Progenitor cell of endocrine pancreas (in vitro differentiated cells): ENCODE data around the gene LRRTM4. TPM values are rescaled to one million over a fixed set of nuclear protein-coding genes. Genes with fewer than 3 reads are reported as not detected.

ENCODE experiments used
- DNase-seq: peaks from one replicate; pipeline ENCODE4 v3.0.0; 2021; ENCODE audit warnings: low spot score; ENCODE audit not compliant: unreplicated experiment
- H3K27ac Mint-ChIP-seq: 2 replicates; pipeline ENCODE4 v1.8.0; 2021; ENCODE audit warnings: mild to moderate bottlenecking, moderate library complexity, mixed read lengths
- H3K27me3 Mint-ChIP-seq: 2 replicates; pipeline ENCODE4 v1.8.0; 2021; ENCODE audit warnings: mixed read lengths
- H3K36me3 Mint-ChIP-seq: 2 replicates; pipeline ENCODE4 v1.8.0; 2022; ENCODE audit warnings: mixed read lengths; ENCODE audit not compliant: insufficient read depth
- H3K4me1 Mint-ChIP-seq: 2 replicates; pipeline ENCODE4 v1.8.0; 2021; ENCODE audit warnings: low read depth, mixed read lengths
- H3K4me3 Mint-ChIP-seq: 2 replicates; pipeline ENCODE4 v1.8.0; 2021; ENCODE audit warnings: low read depth, mild to moderate bottlenecking, moderate library complexity, mixed read lengths
- H3K9me3 Mint-ChIP-seq: 2 replicates; pipeline ENCODE4 v1.8.0; 2021; ENCODE audit warnings: low read depth, mixed read lengths
- total RNA-seq: library from RNA; stranded (reverse); gene quantifications from 2 replicates; pipeline ENCODE4 v1.2.1, GENCODE V29; 2021
- TF ChIP-seq, protein P1 (sequence below): fragments of 200-600 bp; sonication (generic); IDR thresholded peaks from one replicate; pipeline ENCODE4 v1.5.0; 2021; ENCODE audit warnings: antibody characterized with exemption, mild to moderate bottlenecking; ENCODE audit not compliant: unreplicated experiment

The LRRTM4 gene
- total RNA-seq, 1 donor from 2014 or later = 2.3 TPM

- Mint-ChIP-seq H3K4me1 (peaks cover 3% of the 10 kb centered on the region), H3K27ac (no peak overlapping the region), H3K9me3 (no peaks in the 10 kb centered on the region), H3K36me3 (no peaks in the 10 kb centered on the region), H3K4me3 (no peak overlapping the region), H3K27me3 (no peaks in the 10 kb centered on the region)
- TF ChIP-seq, protein P1, sequence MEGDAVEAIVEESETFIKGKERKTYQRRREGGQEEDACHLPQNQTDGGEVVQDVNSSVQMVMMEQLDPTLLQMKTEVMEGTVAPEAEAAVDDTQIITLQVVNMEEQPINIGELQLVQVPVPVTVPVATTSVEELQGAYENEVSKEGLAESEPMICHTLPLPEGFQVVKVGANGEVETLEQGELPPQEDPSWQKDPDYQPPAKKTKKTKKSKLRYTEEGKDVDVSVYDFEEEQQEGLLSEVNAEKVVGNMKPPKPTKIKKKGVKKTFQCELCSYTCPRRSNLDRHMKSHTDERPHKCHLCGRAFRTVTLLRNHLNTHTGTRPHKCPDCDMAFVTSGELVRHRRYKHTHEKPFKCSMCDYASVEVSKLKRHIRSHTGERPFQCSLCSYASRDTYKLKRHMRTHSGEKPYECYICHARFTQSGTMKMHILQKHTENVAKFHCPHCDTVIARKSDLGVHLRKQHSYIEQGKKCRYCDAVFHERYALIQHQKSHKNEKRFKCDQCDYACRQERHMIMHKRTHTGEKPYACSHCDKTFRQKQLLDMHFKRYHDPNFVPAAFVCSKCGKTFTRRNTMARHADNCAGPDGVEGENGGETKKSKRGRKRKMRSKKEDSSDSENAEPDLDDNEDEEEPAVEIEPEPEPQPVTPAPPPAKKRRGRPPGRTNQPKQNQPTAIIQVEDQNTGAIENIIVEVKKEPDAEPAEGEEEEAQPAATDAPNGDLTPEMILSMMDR = no peak
- no peak for DNase-seq
These were observed 546.4 kb downstream of the LRRTM4 start for GRCh38 chr2:76975752-76976151.

GRCh38 chr2:76973610-76974009, 548.6 kb downstream of the LRRTM4 start:
- Mint-ChIP-seq H3K4me1 (peaks cover 5% of the 10 kb centered on the region), H3K9me3 (no peaks in the 10 kb centered on the region), H3K27me3 (no peaks in the 10 kb centered on the region), H3K4me3 (no peak overlapping the region), H3K36me3 (no peaks in the 10 kb centered on the region), H3K27ac (no peak overlapping the region)
- no peak for DNase-seq
- TF ChIP-seq, protein P1 = no peak

DNA sequence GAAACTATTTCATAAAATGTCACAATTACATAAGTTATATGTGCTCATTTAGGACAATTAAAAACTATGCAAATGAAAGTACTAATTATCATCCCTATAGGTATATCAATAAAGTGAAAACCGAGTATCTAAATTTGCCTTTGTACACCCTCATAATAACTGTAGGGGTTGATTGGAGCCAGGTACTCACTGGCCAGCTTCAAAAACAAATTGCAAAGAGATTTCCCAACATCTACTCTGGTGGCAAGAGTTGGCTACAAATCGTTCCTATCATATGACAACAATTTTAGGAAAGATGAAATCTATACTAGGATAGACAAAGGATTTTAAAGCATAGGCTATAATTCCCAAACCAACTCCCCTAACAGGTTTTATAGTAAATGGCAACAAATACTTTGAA, 556.4 kb downstream of the LRRTM4 start:
- Mint-ChIP-seq H3K4me3 (no peak overlapping the region), H3K9me3 (peaks cover 3% of the 10 kb centered on the region), H3K27ac (no peak overlapping the region), H3K4me1 (peaks cover 2% of the 10 kb centered on the region), H3K36me3 (no peaks in the 10 kb centered on the region), H3K27me3 (no peaks in the 10 kb centered on the region)
- TF ChIP-seq, protein P1 = no peak
- no peak for DNase-seq

DNA sequence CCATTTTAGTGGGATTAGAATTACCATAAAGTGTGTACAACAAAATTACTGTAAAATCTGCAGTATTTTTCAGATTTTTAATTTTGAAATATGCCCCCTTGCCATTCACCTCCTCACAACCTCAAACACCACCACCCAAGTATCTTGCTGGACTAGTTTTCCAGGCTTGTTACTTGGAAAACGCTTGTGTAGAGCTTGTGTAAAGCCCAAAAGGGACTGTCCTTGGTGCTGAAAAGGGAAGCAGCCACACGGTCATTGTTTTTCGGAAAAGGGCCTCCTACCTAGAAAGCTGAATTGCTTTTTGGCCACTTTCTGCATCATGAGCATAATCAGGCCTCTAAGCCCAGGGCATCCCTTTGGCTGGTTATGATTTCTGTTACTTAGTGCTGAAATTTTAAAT, 563.4 kb downstream of the LRRTM4 start:
- no peak overlapping the region for H3K4me3 Mint-ChIP-seq
- H3K36me3 Mint-ChIP-seq = no peaks in the 10 kb centered on the region
- H3K9me3 Mint-ChIP-seq = no peaks in the 10 kb centered on the region
- H3K4me1 Mint-ChIP-seq = no peaks in the 10 kb centered on the region
- no peaks in the 10 kb centered on the region for H3K27me3 Mint-ChIP-seq
- peak; percentile 37 for DNase-seq
- no peak overlapping the region for H3K27ac Mint-ChIP-seq
- TF ChIP-seq, protein P1 = no peak

DNA sequence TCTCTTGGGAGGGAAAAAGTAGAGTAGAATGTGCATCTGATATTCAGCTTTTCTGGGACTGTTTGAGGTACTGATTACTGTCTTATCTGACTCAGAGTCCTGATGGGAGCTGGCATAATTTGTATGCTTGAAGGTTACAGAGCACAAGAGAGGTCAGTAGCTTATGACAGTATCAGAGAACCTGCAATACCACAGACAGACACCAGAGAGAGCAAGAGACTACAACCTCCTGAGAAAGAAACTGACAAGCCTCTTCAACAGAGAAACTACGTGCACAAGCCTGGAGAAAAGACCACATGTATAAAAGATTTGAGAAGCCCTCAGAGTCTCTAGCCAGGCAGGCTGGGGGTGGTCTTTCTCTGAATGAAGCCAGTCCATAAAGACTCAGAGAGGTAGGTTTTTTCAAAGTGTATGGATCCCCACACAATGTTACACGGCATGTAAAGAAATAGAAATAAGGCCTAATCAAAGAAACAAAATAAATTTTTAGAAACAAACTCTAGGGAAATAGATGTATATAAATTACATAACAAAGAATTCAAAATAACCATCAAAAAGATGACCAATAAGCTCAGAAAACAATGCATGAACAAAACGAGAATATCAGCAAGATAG, 568.3 kb downstream of the LRRTM4 start:
- no peaks in the 10 kb centered on the region for H3K4me1 Mint-ChIP-seq
- H3K27ac Mint-ChIP-seq = no peak overlapping the region
- TF ChIP-seq, protein P1 = peak; percentile 88
- H3K9me3 Mint-ChIP-seq = no peaks in the 10 kb centered on the region
- DNase-seq = peak; percentile 23
- no peaks in the 10 kb centered on the region for H3K36me3 Mint-ChIP-seq
- no peaks in the 10 kb centered on the region for H3K27me3 Mint-ChIP-seq
- H3K4me3 Mint-ChIP-seq = no peak overlapping the region
